NK-92 (cell line): ENCODE measurements around the gene PRTN3.
A peak's percentile ranks its signal among the peaks of the same experiment; 100 is the strongest.

Source experiments
- DNase-seq: peaks from one replicate; lab custom pipeline; 2025; ENCODE audit not compliant: unreplicated experiment; lab: John Stamatoyannopoulos, UW

PRTN3 gene, protein sequence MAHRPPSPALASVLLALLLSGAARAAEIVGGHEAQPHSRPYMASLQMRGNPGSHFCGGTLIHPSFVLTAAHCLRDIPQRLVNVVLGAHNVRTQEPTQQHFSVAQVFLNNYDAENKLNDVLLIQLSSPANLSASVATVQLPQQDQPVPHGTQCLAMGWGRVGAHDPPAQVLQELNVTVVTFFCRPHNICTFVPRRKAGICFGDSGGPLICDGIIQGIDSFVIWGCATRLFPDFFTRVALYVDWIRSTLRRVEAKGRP

DNA sequence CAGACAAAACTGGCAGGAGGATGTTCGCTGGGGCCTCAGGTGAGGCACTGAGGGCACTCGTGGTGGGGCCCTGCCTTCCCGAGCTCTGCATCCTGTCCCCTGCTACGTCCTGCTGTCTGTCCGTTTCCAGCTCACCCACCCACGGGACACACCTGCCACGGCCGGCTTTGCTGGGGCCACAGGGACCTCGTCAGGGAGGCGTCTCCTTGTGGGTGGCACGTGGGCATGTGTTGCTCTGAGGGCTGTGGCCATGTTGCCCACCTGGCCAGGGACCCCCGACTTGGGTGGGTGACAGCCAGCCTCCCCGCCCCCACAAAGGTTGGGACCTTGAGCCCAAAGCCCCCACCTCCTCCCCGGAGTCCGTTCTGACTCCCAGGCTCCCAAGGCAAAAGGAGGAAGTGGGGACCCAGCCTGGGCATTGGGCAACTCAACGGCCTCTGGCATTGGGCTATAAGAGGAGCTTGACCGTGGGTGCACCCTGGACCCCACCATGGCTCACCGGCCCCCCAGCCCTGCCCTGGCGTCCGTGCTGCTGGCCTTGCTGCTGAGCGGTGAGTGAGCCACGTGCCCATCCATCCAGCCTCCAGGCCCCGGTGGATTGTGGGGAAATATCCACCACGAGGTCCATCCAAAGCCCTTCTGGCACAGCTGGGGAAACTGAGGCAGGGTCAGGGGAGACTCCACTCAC lies at the start of gene PRTN3:
Gene PRTN3 (plus strand): TSS at position 481 of the 688 bp plus-strand sequence. CDS start 10 bp downstream, at position 491.
- DNase-seq, result no peak

DNA sequence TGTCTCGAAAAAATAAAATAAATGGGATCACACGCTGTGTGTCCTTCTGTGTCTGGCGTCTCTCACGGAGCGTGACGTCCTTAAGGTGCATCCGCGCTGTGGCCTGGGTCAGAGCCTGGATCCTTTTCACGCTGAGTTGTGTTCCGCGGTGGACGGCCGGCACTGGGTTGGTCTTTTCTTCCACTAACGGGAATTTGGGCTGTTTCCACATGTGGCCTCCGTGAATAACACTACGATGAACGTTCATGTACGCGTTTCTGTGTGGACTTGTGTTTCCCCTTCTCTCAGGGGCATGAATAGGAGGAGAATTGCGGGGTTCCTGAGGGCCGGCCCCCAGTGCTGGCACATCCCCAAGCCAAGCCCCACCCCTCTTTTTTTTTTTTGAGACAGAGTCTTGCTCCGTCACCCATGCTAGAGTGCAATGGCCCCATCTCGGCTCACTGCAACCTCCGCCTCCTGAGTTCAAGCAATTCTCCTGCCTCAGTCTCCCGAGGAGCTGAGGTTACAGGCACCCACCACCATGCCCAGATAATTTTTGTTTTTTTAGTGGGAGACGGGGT lies 49.7 kb upstream of the PRTN3 start:
- no peak for DNase-seq

DNA sequence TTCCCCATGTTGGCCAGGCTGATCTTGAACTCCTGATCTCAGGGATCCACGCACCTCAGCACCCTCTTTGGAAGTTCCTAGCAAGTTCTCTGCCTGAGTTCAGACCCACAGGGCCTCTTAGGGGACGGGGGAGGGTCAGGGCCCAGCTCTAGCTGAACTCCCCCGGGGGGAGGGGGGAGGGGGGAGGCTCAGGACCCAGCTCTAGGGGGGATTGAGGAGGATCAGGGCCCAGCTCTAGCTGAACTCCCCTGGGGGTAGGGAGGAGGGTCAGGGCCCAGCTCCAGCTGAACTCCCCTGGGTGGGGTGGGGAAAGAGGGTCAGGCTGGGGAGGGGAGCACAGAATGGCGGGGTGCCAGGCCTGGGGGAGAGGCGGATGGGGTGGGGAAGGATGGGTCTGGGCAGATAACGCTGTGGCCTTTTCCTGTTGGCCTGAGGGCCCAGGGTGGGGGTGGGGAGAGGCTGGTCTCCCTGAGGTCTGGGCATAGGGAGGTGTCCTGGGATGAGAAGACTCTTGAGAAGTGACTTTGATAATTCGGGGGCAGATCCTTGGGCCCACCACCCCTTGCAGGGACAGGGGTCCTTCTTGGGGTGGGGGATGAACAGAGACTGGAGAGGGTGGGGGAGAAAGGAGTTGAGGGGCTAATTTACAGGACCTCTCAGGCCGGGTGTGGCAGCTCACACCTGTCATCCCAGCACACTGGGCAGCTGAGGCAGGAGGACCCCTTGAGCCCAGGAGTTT lies 49.1 kb upstream of the PRTN3 start:
- DNase-seq, result no peak

DNA sequence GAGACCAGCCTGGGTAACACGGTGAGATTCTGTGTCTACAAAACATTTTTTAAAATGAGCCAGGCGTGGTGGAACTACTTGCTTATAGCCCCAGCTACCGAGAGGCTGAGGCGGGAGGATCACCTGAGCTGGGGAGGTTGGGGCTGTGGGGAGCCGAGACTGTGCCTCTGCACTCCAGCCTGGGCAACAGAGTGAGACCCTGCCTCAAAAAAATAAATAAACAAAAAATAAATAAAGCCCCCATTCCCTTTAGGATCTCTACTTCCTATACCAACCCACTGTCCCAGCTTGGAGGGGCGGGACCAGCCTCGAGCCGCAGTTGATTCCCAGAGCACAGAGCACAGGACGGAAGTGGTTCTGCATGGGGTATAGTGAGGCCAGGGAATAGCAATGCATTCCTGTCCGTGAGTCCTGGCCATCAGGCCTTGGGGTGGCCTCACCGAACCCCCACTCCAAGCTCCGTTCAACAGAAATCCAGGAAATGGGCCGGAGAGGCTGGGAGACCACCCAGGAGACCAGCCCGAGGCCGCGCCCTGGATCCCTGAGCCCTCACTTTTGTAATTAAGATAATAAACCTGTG lies 48.4 kb upstream of the PRTN3 start:
- no peak for DNase-seq

DNA sequence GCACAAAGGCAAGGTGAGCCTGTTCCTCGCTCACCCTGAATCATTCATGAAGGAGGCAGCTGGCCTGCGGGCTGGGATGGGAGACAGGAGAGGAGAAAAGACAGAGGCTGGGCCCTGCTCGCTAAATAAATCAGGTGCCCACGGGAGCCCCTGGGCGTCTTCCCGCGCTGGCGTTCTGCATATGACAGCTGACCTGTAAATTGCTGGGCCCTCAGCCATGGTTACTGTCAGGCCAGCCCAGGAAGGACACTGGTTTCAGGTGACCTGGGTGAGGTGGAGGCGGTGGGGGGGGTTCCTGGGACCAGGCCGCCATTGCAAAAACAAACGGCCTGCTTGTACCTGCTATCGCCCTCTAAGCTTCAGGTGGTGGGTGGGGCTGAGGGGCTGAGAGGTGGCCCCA lies 47.0 kb upstream of the PRTN3 start:
- DNase-seq, result no peak

DNA sequence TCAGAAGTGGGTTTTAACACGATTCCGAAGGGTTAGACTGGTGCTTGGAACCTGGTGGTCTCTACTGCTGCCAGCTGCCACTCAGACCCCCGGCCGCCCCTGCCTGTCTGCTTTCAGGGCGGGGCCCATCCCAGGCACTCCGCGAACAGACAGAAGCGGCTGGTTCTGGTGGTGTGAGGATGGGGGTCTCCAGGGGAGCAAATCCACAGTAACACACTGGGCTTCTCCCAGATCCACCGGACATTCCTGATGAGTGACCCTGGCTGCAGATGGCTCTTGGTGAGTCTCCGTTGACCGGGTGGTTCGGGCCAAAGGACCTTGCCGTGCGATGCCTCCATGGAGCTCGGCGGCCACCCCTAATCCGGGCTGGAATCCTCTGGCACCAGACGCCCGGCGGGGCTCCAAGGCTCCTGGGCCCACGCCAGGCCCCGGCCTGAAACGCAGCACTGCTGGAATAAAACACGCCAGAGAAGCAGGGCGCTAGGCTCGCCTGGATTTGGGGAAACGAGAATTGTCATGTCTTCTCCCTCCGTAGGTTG lies 45.7 kb upstream of the PRTN3 start:
- DNase-seq, result no peak

DNA sequence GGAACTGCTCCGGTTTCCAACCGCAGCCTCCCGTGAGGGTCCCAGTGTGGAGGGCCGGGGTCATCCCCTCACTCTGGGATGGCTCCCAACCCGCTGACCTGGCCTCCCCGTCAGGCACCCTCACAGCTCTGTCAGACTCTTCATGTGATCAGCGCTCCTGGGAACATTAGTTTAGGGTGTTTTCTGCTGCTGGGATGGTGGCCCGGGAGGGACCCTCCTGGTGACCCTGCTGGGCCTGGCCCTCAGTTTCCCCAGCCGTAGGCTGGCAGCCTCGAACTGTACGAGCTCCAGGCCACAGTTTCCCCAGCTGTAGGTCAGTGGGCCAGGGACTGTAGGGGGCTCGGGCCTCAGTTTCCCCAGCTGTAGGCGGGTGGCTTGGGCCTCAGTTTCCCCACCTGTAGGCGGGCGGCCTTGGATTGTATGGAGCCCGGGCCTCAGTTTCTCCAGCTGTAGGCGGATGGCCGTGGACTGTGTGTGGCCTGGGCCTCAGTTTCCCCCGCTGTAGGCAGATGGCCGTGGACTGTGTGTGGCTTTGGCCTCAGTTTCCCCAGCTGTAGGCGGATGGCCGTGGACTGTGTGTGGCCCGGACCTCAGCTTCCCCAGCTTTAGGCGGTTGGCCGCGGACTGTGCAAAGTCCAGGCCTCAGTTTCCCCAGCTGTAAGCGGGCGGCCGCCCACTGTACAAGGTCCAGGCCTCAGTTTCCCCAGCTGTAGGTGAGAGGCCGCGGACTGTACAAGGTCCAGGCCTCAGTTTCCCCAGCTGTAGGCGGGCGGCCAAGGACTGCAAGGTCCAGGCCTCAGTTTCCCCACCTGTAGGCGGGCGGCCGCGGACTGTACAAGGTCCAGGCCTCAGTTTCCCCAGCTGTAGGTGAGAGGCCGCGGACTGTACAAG lies 44.9 kb upstream of the PRTN3 start:
- DNase-seq, result no peak

DNA sequence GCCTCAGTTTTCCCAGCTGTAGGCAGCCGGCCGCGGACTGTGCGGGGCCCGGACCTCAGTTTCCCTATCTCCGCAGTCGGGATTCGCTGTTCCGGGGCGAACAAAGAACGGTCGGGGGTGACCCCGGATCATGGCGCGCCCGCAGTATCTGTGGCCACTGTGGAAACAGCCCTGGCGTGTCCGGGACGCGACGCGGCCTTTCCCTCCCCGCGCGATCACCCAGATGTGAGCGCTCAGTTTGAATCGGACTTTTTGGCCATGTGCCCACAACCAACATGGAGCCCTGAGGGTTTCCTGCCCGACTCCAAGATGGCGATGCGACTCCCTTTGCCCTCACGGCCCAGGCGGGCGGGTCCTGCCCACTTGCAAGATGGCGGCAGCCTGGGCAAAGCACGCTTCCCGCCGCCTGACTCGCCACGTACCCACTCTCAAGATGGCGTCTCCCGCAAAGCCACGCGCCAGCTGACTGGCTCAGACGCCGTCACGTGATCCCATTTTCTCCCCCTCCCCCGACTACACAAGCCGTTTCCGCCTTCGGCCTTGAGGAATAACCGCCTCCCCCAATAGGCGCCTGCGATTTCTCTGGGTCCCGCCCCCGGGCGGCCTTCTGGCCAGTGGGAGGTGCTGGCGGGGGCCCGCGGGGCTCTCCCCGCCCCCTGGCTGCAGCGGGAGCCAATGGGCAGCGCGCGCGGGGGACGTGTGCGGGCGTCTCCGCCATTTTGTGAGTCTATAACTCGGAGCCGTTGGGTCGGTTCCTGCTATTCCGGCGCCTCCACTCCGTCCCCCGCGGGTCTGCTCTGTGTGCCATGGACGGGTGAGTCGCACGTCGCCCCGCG lies 43.9 kb upstream of the PRTN3 start, which contains the start of gene PTBP1:
Gene PTBP1 (plus strand): TSS at position 761 of the 836 bp plus-strand sequence. CDS start 46 bp downstream, at position 807.
- DNase-seq, result peak; percentile 96

DNA sequence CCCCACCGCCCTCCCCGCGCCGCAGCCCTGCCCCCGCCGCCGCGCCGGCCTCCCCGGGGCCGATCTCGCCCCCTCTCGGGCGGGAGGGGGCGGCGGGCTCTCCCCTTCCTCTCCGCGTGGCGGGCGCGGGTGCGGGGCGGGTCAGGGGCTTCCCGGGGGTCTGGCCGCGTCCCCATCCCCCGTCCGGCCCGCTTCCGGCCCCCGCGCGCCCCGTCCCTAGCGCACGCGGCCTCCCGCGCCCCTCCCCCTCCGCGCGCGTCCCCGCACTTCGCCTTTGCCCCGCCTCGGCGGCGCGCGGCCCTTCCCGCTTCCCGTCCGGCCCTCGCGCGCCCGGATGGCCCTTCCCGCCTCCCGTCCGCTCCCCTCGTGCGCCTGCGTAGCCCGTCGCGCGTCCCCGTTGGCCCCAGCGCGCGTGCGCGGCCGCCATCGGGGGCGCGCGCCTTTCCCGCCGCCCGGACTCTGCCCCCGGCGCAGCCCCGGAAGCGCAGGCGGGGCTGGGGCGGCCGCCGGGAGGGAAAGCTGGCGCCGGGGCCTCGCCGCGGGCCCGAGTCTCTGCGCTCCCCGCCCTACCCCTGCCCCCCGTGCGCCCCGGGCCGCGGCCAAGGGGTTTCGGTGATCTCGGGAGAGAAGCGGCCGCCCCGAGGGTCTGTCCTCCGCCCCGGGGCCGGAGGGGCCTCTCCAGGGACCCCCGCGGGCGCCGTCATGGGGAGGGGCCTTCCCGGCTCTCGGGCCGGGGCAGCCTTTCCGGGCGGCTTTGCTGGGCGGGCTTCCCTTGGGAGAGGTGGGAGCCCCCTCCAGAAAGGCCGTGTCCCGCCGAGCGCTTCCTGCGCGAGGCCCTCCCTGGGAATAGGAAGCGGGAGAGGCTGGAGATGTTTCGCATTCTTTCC lies 43.0 kb upstream of the PRTN3 start:
- DNase-seq, result no peak

DNA sequence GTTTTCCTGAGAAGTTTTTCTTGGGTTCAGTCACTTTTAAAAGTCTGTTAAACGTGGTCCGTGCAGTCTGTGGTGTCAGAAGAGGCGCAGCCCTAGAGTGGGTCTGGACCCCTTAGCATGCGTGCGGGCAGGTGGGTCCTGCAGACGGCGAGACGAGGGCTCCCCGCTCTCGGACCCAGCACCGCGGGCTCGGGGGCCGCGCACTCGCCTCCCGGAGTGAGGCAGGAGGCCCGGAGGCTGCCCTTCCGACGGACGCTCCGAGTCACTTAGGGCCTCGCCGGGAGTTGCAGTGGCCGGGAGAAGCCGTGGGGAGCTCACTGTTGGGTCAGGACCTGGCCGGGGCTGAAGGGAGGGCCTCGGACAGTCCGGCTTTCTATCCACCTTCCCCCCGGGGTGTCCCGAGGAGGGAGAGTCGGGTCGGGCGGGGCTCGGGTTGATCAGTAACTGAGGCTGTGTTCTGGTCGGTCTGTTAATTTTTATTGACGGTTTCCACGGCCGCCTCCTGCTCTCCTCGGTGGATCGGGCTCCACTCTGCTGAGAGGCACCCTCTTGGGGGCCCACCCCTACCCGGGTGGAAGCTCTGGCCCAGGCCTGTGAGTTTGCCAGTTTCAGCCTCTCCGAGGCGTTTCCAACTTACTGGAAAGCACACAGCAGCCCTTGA lies 42.3 kb upstream of the PRTN3 start:
- no peak for DNase-seq

DNA sequence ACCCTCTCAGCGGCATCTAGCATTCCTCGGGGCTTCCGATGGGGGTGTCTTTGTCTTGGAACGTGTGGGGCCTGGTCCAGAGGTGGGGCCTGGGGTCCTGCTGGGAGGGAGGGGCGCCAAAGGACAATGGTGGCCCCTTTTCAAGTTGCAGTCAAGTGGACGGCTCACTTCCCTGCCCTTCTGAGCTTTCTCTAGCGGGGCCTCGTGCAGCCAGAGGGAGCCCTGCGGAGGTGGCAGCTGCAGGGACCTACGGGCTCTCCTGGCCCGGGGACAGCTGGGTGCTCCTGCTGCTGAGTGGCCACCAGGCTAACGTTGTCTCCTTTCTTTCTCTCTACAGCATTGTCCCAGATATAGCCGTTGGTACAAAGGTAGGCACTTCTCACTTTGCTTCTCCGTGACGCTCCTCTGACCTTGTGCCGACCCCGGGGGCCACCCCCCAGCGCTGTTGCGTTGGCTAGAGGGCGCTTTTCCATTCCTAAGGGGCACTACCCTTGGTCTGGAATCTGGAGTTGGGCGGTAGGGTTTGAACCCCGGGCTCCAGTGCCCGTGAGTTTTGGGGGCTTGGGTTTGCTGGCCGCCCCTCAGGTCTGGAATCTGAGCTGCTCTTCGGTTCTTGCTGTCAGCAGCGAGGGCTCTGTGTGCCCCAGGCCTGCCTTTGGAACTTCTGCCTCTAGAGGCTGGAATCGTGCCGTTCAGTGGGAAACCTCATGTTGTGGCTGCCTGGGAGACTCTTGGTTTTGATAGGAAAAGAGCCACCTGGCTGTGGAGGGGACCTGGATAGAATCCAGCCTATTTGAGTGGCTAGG lies 41.5 kb upstream of the PRTN3 start:
- DNase-seq, result no peak

DNA sequence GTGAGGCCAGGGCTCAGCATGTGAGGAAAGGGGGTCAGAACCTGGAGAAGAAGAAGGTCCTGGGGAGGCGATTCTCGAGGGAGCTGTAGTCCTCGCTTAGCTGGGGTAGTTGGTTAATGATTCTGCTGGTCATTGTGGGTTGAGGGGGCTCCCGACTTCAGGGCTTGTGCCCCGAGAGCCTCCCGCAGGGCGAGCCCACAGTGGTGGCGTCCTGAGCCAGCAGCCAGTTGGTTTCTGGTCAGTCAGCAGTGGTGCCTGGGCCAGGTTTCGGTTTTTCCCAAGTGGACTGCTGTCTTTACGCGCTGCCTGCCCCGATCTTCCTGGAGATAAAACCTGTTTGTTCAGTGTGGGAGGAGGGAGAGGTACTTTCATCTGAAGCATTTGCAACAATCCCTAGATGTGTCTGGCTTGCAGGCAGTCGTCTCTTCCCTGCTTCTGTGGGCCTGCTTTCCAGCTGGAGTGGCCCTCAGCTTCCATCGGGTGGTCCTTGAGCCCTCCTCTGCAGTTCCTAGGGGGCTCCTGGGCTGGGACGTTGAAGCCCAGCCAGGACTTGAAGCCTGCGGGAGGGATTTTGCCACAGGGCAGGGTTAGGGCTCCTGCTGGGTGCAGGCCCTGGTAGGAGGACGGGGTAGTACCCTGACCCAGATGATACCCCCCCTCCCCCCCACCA lies 40.3 kb upstream of the PRTN3 start:
- DNase-seq, result no peak

DNA sequence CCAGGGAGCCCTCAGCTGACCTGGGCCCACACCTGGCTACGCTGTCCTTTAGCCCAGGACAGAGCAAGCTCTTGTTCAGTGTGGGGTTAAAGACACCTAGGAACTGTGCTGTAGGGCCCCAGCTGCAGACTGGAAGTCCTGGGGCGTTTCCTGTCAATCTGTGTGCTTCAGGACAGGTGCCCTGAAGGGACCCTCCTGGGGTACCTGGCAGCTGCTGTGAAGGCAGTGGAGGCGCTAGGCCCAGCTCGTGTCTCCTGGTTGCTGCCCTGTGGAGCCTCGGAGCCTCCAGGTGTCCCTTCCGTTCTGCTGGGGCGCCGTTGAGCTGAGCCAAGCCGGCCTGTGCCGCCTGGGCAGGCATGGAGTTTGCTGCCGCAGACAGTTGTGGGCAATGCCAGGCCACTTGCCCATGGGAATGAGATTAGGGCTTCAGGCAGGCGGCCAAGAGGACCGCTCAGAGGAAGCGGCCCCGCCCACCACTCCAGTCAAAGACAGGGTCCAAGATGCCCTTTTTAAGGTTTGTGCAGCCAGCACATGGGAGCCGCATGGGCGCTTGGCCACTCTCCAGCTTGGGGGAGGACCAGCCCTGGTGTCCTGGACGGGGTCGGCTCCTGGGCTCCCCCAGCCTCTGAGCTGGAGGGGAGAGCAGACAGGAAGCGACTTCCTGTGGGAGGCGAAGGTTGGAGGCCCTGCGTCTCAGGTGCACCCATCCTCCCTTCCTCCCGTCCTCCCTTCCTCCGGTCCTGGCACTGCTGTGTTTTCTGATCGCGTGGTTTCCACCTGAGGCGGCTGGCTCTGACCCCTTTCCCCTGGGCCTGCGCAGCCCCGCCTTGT lies 39.6 kb upstream of the PRTN3 start:
- no peak for DNase-seq

DNA sequence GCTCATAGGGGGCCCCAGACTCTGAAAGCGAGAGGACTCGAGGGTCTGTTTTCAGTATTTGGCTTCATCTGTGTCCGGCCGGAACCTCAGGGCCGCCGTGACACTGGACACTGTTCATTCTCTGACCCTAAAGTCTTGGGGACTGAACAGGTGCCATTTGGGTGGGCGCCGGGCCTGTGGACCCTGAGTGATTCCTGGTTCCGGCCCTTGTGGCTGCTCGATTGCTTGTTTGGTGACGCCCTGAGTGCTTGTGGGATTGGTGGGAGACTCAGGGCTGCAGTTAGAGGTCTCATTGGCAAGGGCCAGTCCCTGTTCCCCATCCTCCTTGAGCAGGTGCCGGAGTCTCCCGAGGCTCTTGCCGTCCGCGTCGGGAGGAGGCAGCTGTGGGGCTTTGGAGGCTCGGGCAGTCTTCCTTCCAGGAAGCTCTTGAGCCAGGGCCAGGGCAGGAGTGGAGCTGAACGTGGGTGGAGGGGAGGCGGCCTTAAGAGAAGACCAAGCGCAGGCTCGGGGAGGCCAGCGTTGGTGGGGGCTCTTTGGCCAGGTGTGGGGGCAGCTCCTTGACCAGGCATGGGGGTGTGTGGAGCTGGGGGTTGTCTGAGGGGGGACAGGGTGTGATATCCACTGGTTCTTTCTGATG lies 38.8 kb upstream of the PRTN3 start:
- no peak for DNase-seq
